Mesothelial cell of epicardium (in vitro differentiated cells): ENCODE results near the gene WWOX. TPM values are rescaled to one million over a fixed set of nuclear protein-coding genes. Genes with fewer than 3 reads are reported as not detected.

Experiments
- DNase-seq, 2 experiments: peaks; one replicate each; pipeline ENCODE4 v3.0.0; 2021; ENCODE audit warnings: low spot score in 2 of 2; ENCODE audit not compliant: unreplicated experiment in 2 of 2
- H3K27ac Mint-ChIP-seq: 2 replicates; pipeline ENCODE4 v1.8.0; 2021; ENCODE audit warnings: mixed read lengths
- H3K27me3 Mint-ChIP-seq: 2 replicates; pipeline ENCODE4 v1.8.0; 2021; ENCODE audit warnings: low read depth, mixed read lengths
- H3K36me3 Mint-ChIP-seq: 2 replicates; pipeline ENCODE4 v1.8.0; 2021; ENCODE audit warnings: mixed read lengths
- H3K4me1 Mint-ChIP-seq: 2 replicates; pipeline ENCODE4 v1.8.0; 2021; ENCODE audit warnings: mixed read lengths
- H3K4me3 Mint-ChIP-seq: 2 replicates; pipeline ENCODE4 v1.8.0; 2021; ENCODE audit warnings: mild to moderate bottlenecking, moderate library complexity, mixed read lengths
- H3K9me3 Mint-ChIP-seq: 2 replicates; pipeline ENCODE4 v1.8.0; 2021; ENCODE audit warnings: mixed read lengths
- total RNA-seq: library from RNA; stranded (reverse); gene quantifications from 3 replicates; pipeline ENCODE4 v1.2.1, GENCODE V29; 2021
- TF ChIP-seq, protein P1 (sequence below): fragments of 200-600 bp; sonication (generic); IDR thresholded peaks from one replicate; pipeline ENCODE4 v1.5.0; 2021; ENCODE audit warnings: antibody characterized with exemption; ENCODE audit not compliant: unreplicated experiment

Gene WWOX
- total RNA-seq, 1 donor from 2014 or later, result 29.7 TPM

DNA sequence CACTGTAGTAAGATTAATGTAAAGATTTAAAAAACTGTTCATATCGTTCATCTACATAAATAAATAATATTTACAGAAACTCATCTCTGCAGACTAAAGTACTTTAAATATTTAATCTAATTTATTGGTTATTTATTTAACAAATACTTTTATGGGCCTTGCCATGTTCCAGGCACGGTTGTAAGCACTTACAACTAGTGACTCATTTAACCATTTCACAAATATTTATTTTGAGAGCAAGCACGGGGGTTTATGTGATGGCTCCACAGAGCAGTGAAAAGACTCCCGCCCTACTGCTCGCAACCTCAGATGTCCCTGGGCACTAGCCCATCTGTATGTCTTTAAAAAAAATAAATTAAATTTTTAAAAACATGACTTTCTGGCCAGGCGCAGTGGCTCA, 575.9 kb downstream of the WWOX start:
- no peaks in the 10 kb centered on the region for H3K27me3 Mint-ChIP-seq
- H3K4me3 Mint-ChIP-seq, result no peak overlapping the region
- DNase-seq, result no peak
- H3K4me1 Mint-ChIP-seq, result peaks cover 25% of the 10 kb centered on the region
- TF ChIP-seq, protein P1, sequence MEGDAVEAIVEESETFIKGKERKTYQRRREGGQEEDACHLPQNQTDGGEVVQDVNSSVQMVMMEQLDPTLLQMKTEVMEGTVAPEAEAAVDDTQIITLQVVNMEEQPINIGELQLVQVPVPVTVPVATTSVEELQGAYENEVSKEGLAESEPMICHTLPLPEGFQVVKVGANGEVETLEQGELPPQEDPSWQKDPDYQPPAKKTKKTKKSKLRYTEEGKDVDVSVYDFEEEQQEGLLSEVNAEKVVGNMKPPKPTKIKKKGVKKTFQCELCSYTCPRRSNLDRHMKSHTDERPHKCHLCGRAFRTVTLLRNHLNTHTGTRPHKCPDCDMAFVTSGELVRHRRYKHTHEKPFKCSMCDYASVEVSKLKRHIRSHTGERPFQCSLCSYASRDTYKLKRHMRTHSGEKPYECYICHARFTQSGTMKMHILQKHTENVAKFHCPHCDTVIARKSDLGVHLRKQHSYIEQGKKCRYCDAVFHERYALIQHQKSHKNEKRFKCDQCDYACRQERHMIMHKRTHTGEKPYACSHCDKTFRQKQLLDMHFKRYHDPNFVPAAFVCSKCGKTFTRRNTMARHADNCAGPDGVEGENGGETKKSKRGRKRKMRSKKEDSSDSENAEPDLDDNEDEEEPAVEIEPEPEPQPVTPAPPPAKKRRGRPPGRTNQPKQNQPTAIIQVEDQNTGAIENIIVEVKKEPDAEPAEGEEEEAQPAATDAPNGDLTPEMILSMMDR, result no peak
- no peaks in the 10 kb centered on the region for H3K36me3 Mint-ChIP-seq
- H3K27ac Mint-ChIP-seq, result no peak overlapping the region
- H3K9me3 Mint-ChIP-seq, result no peaks in the 10 kb centered on the region

DNA sequence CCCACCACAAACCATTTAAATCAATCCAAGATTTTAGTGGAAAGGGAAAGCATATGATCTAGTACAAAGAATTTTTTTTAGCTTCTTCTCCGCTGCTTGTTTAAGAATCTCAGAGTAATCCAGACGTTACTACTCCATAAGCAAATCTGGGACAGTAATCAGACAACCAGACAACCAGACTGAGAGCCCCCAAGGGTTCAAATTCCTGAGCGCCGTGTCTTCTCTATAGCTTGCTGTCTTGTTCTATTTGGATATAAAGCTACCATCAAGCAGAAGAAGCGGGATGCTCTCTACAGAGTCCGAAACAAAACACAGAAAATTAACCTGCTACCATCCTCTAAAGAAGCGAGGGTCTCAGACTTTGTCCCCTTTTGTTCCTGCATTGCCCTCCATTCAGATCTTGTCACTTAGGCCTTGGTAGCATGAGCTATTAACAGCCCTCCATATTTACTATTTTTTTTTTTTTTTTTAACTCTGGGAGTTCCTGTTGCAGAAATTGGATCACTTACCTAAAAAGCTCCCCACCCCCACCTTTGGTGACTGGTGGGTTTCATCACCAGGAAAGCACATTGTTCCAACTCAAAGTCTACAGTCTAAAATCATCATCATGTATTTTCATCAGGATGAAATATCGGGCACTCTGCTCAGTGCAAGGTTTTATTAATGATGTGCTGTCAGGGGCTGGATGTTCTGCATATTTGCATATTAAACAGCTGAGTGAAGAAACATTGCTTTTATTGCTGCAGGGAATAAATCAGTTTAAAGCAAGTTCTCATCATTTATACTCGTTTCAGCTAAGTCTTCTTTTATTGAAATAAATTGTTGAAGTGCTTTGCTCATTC, 576.7 kb downstream of the WWOX start:
- Mint-ChIP-seq H3K9me3 (no peaks in the 10 kb centered on the region), H3K27me3 (no peaks in the 10 kb centered on the region), H3K27ac (peak overlapping the region; percentile 73), H3K36me3 (no peaks in the 10 kb centered on the region), H3K4me1 (peaks cover 25% of the 10 kb centered on the region), H3K4me3 (no peak overlapping the region)
- no peak for DNase-seq
- TF ChIP-seq, protein P1, result no peak

DNA sequence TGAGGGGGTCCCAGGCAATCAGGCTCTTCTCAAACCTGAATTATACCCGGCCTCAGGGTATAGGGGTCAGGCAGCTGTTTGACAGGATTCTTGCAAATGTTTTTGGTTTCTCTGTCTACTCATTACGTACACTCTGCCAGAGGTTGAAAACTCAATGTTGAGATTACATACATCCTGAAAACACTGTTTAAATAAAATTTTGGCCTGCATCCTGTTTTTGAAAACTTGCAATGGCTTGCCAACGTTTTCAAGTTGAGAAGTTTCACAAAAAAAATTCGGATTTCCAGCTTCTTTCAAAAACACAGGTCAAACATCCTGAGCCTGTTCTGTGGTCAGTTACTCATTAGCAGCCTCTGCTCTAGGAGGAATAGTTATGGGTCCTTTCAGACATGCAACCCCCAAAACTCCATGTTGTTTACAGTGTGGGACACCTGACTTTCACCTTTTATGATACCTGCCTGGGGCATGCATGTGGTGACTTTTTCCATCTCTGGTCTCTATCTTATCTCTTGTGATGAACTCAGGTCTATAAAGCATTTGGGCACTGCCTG, 577.8 kb downstream of the WWOX start:
- no peak for DNase-seq
- TF ChIP-seq, protein P1, result no peak
- H3K27me3 Mint-ChIP-seq, result no peaks in the 10 kb centered on the region
- H3K36me3 Mint-ChIP-seq, result no peaks in the 10 kb centered on the region
- H3K9me3 Mint-ChIP-seq, result no peaks in the 10 kb centered on the region
- H3K27ac Mint-ChIP-seq, result no peak overlapping the region
- H3K4me3 Mint-ChIP-seq, result no peak overlapping the region
- peaks cover 22% of the 10 kb centered on the region for H3K4me1 Mint-ChIP-seq

DNA sequence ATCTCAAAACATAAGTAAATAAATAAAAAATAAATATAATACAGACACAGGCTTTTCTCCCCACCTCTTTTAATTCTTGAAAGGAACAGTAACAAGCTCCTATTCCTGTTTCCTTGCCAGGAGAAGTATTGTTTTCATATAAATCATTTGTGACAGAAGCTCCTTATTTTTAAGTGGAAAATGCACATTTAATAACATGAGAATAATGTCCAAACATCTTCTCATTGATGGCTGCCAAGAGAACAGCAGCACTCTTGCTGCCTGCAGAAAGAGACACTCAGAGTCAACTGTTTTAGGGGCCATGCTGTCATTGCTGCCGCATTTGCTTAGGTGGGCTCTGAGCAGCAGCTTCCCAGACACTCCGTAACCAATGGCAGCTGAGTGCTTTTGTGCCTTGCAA, 580.1 kb downstream of the WWOX start:
- H3K27me3 Mint-ChIP-seq, result no peaks in the 10 kb centered on the region
- H3K4me1 Mint-ChIP-seq, result peaks cover 24% of the 10 kb centered on the region
- no peak overlapping the region for H3K4me3 Mint-ChIP-seq
- H3K9me3 Mint-ChIP-seq, result no peaks in the 10 kb centered on the region
- TF ChIP-seq, protein P1, result no peak
- no peak for DNase-seq
- H3K27ac Mint-ChIP-seq, result no peak overlapping the region
- no peaks in the 10 kb centered on the region for H3K36me3 Mint-ChIP-seq

DNA sequence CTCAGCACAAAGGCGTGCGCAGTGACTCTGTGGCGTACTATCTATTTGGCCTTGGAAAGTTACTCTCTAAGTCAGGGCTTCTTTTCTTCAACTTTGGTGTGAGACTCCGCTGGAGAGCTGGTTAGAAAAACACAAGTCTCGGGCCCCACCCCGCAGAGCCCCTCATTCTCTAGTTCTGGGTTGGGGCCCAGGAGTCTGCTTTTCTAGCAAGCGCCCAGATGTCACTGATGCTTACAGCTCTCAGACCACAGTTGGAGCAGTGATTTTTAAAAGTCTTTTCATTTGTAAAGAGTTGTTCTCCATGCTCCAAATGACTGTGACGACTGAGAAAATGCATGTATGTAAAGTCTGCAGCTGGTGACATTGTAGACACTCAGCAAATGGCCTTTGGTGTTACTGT, 582.3 kb downstream of the WWOX start:
- H3K27ac Mint-ChIP-seq, result no peak overlapping the region
- TF ChIP-seq, protein P1, result no peak

More for the DNA sequence above, 582.3 kb downstream of the WWOX start:
- Mint-ChIP-seq H3K9me3 (no peaks in the 10 kb centered on the region), H3K4me1 (peaks cover 13% of the 10 kb centered on the region), H3K36me3 (no peaks in the 10 kb centered on the region), H3K4me3 (no peak overlapping the region), H3K27me3 (no peaks in the 10 kb centered on the region)
- DNase-seq, result no peak
